Gastrocnemius medialis (tissue), 4 donors: Measurements from ENCODE around the gene DNAJC1. TPM values are rescaled to one million over a fixed set of nuclear protein-coding genes. Genes with fewer than 3 reads are reported as not detected.

ENCODE experiments used
- ATAC-seq, 2 donors: fragments of 150-250 bp; one replicate each; pipeline ENCODE4 v1.9.1; 2016
- DNase-seq, 2 donors: peaks; one replicate each; pipeline ENCODE4 v3.0.0-alpha.2; 2019
- H3K27ac ChIP-seq, 4 donors: fragments of 200-600 bp; sonication (generic); 1 replicate in 1 of 4; 2 replicates in 3 of 4; pipeline ENCODE4 v1.5.1; 2016 to 2018; ENCODE audit warnings: mild to moderate bottlenecking in 2 of 4, moderate library complexity in 1 of 4
- H3K27me3 ChIP-seq, 3 donors: fragments of 200-600 bp; sonication (generic) in 2 of 3; 1 replicate in 1 of 3; 2 replicates in 2 of 3; pipeline versions ENCODE4 v1.5.1 to v1.6.0; 2016 to 2019; ENCODE audit warnings: mild to moderate bottlenecking in 1 of 3, moderate library complexity in 1 of 3
- H3K36me3 ChIP-seq, 2 donors: fragments of 200-600 bp; sonication (generic) in 1 of 2; one replicate each; pipeline ENCODE4 v1.5.1; 2017 to 2018
- H3K4me1 ChIP-seq, 2 donors: fragments of 200-600 bp; sonication (generic) in 1 of 2; one replicate each; pipeline ENCODE4 v1.5.1; 2016 to 2017; ENCODE audit warnings: mild to moderate bottlenecking in 2 of 2
- H3K4me3 ChIP-seq, 4 donors: fragments of 200-600 bp; sonication (generic) in 3 of 4; 1 replicate in 1 of 4; 2 replicates in 3 of 4; pipeline ENCODE4 v1.5.1; 2016 to 2019; ENCODE audit warnings: mild to moderate bottlenecking in 2 of 4
- H3K9me3 ChIP-seq, 3 donors: fragments of 200-600 bp; sonication (generic) in 2 of 3; 1 replicate in 1 of 3; 2 replicates in 2 of 3; pipeline ENCODE4 v1.5.1; 2016 to 2019
- CTCF ChIP-seq, 5 experiments: fragments of 450-650 bp in 3 of 5; fragments of 200-600 bp in 2 of 5; sonication (generic) in 2 of 5; IDR thresholded peaks in 4 of 5; conservative IDR thresholded peaks in 1 of 5; 1 replicate in 4 of 5; 2 replicates in 1 of 5; pipeline ENCODE4 v1.5.1; 2016 to 2019; ENCODE audit warnings: antibody characterized with exemption in 5 of 5, mild to moderate bottlenecking in 3 of 5, moderate library complexity in 3 of 5
- POLR2A ChIP-seq, 2 donors: fragments of 450-650 bp; IDR thresholded peaks; one replicate each; pipeline ENCODE4 v1.6.1; 2017; ENCODE audit warnings: antibody characterized with exemption in 2 of 2, mild to moderate bottlenecking in 2 of 2, moderate library complexity in 2 of 2
- in situ Hi-C, 4 donors: fragments of 200-750 bp; cut with MboI; loops; one replicate each; pipeline versions ENCODE4 v1.15.0 to v1.8.0; 2017; ENCODE audit warnings: low sequenced_read_pairs in 4 of 4
- intact Hi-C: fragments of 100-400 bp; cut with DNase I; formaldehyde crosslinking; loops from one replicate; pipeline ENCODE4 v1.15.1; 2023; ENCODE audit warnings: low total_unique reads
- total RNA-seq, 4 donors: library from RNA; depleted of rRNA; stranded (reverse); fragments of >200 nt; gene quantifications; one replicate each; pipeline versions ENCODE4 v1.1.0 to v1.2.3, GENCODE V29; 2016

Gene DNAJC1
- total RNA-seq, 4 donors from 2014 or later = 24.1 to 56.4 (median 35.7) TPM

GRCh38 chr10:21759232-21759631, 244.3 kb downstream of the DNAJC1 start:
- H3K36me3 ChIP-seq = peaks cover 0 to 14% of the 10 kb centered on the region in 2 donors
- intact Hi-C loops (no loop called here), in situ Hi-C loops (no loop called here)
- DNase-seq (no peak), ATAC-seq (no peak)
- no peak for TF ChIP-seq POLR2A (IDR thresholded peaks at IDR 0.05)
- no peak for TF ChIP-seq CTCF (IDR thresholded peaks at IDR 0.05 in 4 of 5, conservative IDR thresholded peaks at IDR 0.05 in 1 of 5)
- no peaks in the 10 kb centered on the region for H3K4me1 ChIP-seq
- no peak overlapping the region for H3K4me3 ChIP-seq
- H3K27me3 ChIP-seq = no peaks in the 10 kb centered on the region
- H3K9me3 ChIP-seq = no peaks in the 10 kb centered on the region
- H3K27ac ChIP-seq = no peak overlapping the region

GRCh38 chr10:21758696-21759095, 244.8 kb downstream of the DNAJC1 start:
- no peaks in the 10 kb centered on the region for H3K4me1 ChIP-seq
- no peaks in the 10 kb centered on the region for H3K9me3 ChIP-seq
- no peak overlapping the region for H3K4me3 ChIP-seq
- in situ Hi-C loops = no loop called here
- intact Hi-C loops = no loop called here
- peaks cover 0 to 14% of the 10 kb centered on the region in 2 donors for H3K36me3 ChIP-seq
- no peak for DNase-seq
- no peak for TF ChIP-seq CTCF (IDR thresholded peaks at IDR 0.05 in 4 of 5, conservative IDR thresholded peaks at IDR 0.05 in 1 of 5)
- no peak for TF ChIP-seq POLR2A (IDR thresholded peaks at IDR 0.05)
- ATAC-seq = no peak
- no peak overlapping the region for H3K27ac ChIP-seq
- no peaks in the 10 kb centered on the region for H3K27me3 ChIP-seq

GRCh38 chr10:21758239-21758638, 245.3 kb downstream of the DNAJC1 start:
- ATAC-seq (no peak), DNase-seq (no peak)
- no peak overlapping the region for H3K4me3 ChIP-seq
- H3K36me3 ChIP-seq = peaks cover 0 to 14% of the 10 kb centered on the region in 2 donors
- no peaks in the 10 kb centered on the region for H3K27me3 ChIP-seq
- no peaks in the 10 kb centered on the region for H3K9me3 ChIP-seq
- no peak overlapping the region for H3K27ac ChIP-seq
- intact Hi-C loops = no loop called here
- in situ Hi-C loops = no loop called here
- no peaks in the 10 kb centered on the region for H3K4me1 ChIP-seq
- TF ChIP-seq POLR2A (IDR thresholded peaks at IDR 0.05) (no peak), CTCF (IDR thresholded peaks at IDR 0.05 in 4 of 5, conservative IDR thresholded peaks at IDR 0.05 in 1 of 5) (no peak)

GRCh38 chr10:21757185-21757901, 246.2 kb downstream of the DNAJC1 start:
- in situ Hi-C loops = no loop called here
- DNase-seq (no peak), ATAC-seq (no peak)
- Histone ChIP-seq H3K27ac (no peak overlapping the region), H3K4me3 (no peak overlapping the region), H3K9me3 (no peaks in the 10 kb centered on the region), H3K27me3 (no peaks in the 10 kb centered on the region), H3K4me1 (no peaks in the 10 kb centered on the region), H3K36me3 (peaks cover 0 to 14% of the 10 kb centered on the region in 2 donors)
- intact Hi-C loops = no loop called here
- TF ChIP-seq CTCF (IDR thresholded peaks at IDR 0.05 in 4 of 5, conservative IDR thresholded peaks at IDR 0.05 in 1 of 5) (no peak), POLR2A (IDR thresholded peaks at IDR 0.05) (no peak)

GRCh38 chr10:21756707-21757106, 246.8 kb downstream of the DNAJC1 start:
- DNase-seq (no peak), ATAC-seq (no peak)
- intact Hi-C loops = no loop called here
- Histone ChIP-seq H3K9me3 (no peaks in the 10 kb centered on the region), H3K4me3 (no peak overlapping the region), H3K4me1 (no peaks in the 10 kb centered on the region), H3K27ac (no peak overlapping the region), H3K27me3 (no peaks in the 10 kb centered on the region), H3K36me3 (peaks cover 0 to 14% of the 10 kb centered on the region in 2 donors)
- TF ChIP-seq POLR2A (IDR thresholded peaks at IDR 0.05) (no peak), CTCF (IDR thresholded peaks at IDR 0.05 in 4 of 5, conservative IDR thresholded peaks at IDR 0.05 in 1 of 5) (no peak)
- in situ Hi-C loops = no loop called here
